Gastrocnemius medialis (tissue), 4 donors: ENCODE data around the gene SLC43A2.

ENCODE experiments used
- POLR2A ChIP-seq, 2 donors: fragments of 450-650 bp; IDR thresholded peaks; one replicate each; pipeline ENCODE4 v1.6.1; 2017; ENCODE audit warnings: antibody characterized with exemption in 2 of 2, mild to moderate bottlenecking in 2 of 2, moderate library complexity in 2 of 2
- TF ChIP-seq, protein P1 (sequence below), 5 experiments: fragments of 450-650 bp in 3 of 5; fragments of 200-600 bp in 2 of 5; sonication (generic) in 2 of 5; IDR thresholded peaks in 4 of 5; conservative IDR thresholded peaks in 1 of 5; 1 replicate in 4 of 5; 2 replicates in 1 of 5; pipeline ENCODE4 v1.5.1; 2016 to 2019; ENCODE audit warnings: antibody characterized with exemption in 5 of 5, mild to moderate bottlenecking in 3 of 5, moderate library complexity in 3 of 5

GRCh38 chr17:1539811-1540210 lies 88.8 kb downstream of the SLC43A2 start:
- TF ChIP-seq, protein P1, sequence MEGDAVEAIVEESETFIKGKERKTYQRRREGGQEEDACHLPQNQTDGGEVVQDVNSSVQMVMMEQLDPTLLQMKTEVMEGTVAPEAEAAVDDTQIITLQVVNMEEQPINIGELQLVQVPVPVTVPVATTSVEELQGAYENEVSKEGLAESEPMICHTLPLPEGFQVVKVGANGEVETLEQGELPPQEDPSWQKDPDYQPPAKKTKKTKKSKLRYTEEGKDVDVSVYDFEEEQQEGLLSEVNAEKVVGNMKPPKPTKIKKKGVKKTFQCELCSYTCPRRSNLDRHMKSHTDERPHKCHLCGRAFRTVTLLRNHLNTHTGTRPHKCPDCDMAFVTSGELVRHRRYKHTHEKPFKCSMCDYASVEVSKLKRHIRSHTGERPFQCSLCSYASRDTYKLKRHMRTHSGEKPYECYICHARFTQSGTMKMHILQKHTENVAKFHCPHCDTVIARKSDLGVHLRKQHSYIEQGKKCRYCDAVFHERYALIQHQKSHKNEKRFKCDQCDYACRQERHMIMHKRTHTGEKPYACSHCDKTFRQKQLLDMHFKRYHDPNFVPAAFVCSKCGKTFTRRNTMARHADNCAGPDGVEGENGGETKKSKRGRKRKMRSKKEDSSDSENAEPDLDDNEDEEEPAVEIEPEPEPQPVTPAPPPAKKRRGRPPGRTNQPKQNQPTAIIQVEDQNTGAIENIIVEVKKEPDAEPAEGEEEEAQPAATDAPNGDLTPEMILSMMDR (IDR thresholded peaks at IDR 0.05 in 4 of 5, conservative IDR thresholded peaks at IDR 0.05 in 1 of 5) = no peak
- no peak for TF ChIP-seq POLR2A (IDR thresholded peaks at IDR 0.05)
